Measurements from ENCODE around the gene PREPL. TPM values are rescaled to one million over a fixed set of nuclear protein-coding genes. Genes with fewer than 3 reads are reported as not detected.

Gene PREPL
- total and polyA plus RNA-seq, 2 experiments from 2014 or later, result 31.5 to 38.6 TPM

- Histone ChIP-seq H3K4me2 (ENCODE audit: unreplicated experiment) (no peak overlapping the region), H3K9ac (no peak overlapping the region), H3K27ac (no peak overlapping the region), H3K9me3 (ENCODE audit: low read depth) (no peaks in the 10 kb centered on the region), H4K20me1 (ENCODE audit: insufficient read depth) (no peaks in the 10 kb centered on the region), H3K9me2 (ENCODE audit: insufficient read depth) (no peaks in the 10 kb centered on the region), H3K4me1 (ENCODE audit: insufficient read depth) (peaks cover 22% of the 10 kb centered on the region), H2AFZ (no peak overlapping the region), H3F3A (ENCODE audit: insufficient read depth) (peaks cover 20% of the 10 kb centered on the region; the same call in 1 of the 2 replicates), H3K36me3 (ENCODE audit: low read depth) (no peaks in the 10 kb centered on the region), H3K4me3 (no peak overlapping the region), H3K27me3 (replicated peaks; ENCODE audit: insufficient read depth) (no peaks in the 10 kb centered on the region), H3K79me2 (ENCODE audit: insufficient read depth) (no peaks in the 10 kb centered on the region)
- DNase-seq, result no peak
- 96% methylated on average over 7 of the region's 7 CpGs for WGBS, 2 experiments (ENCODE audit: low coverage in 1 of 2, low lambda C conversion rate in 2 of 2, missing lambda C conversion rate in 2 of 2)
- in situ Hi-C loops (cut with MboI), result no loop called here
- no peak for TF ChIP-seq EZH2phosphoT487 (IDR thresholded peaks at IDR 0.05; ENCODE audit: insufficient read depth, low read depth)
- TF ChIP-seq EZH2 (IDR thresholded peaks at IDR 0.05; ENCODE audit: insufficient read depth, poor library complexity, severe bottlenecking), result no peak
Observed at GRCh38 chr2:44271296-44271695, 90.0 kb downstream of the PREPL start.

- no peaks in the 10 kb centered on the region for H3K79me2 ChIP-seq (ENCODE audit: insufficient read depth)
- H3K9me2 ChIP-seq (ENCODE audit: insufficient read depth), result no peaks in the 10 kb centered on the region
- H3K9me3 ChIP-seq (ENCODE audit: low read depth), result no peaks in the 10 kb centered on the region
- DNase-seq, result no peak
- peaks cover 17% of the 10 kb centered on the region; the same call in 1 of the 2 replicates for H3F3A ChIP-seq (ENCODE audit: insufficient read depth)
- no peak overlapping the region for H3K4me3 ChIP-seq
- in situ Hi-C loops (cut with MboI), result no loop called here
- no peaks in the 10 kb centered on the region for H3K36me3 ChIP-seq (ENCODE audit: low read depth)
- no peak overlapping the region for H3K27ac ChIP-seq
- H3K4me1 ChIP-seq (ENCODE audit: insufficient read depth), result peaks cover 15% of the 10 kb centered on the region
- TF ChIP-seq EZH2 (IDR thresholded peaks at IDR 0.05; ENCODE audit: insufficient read depth, poor library complexity, severe bottlenecking) (no peak), EZH2phosphoT487 (IDR thresholded peaks at IDR 0.05; ENCODE audit: insufficient read depth, low read depth) (no peak)
- 67 to 100% methylated on average over 1 of the region's 1 CpG for WGBS, 2 experiments (ENCODE audit: low coverage in 1 of 2, low lambda C conversion rate in 2 of 2, missing lambda C conversion rate in 2 of 2)
- H3K9ac ChIP-seq, result no peak overlapping the region
- H2AFZ ChIP-seq, result no peak overlapping the region
- H4K20me1 ChIP-seq (ENCODE audit: insufficient read depth), result no peaks in the 10 kb centered on the region
- no peak overlapping the region for H3K4me2 ChIP-seq (ENCODE audit: unreplicated experiment)
- no peaks in the 10 kb centered on the region for H3K27me3 ChIP-seq (replicated peaks; ENCODE audit: insufficient read depth)
Observed at GRCh38 chr2:44269831-44270230, 91.5 kb downstream of the PREPL start.

GRCh38 chr2:44267796-44268648, 93.3 kb downstream of the PREPL start:
- Histone ChIP-seq H3F3A (ENCODE audit: insufficient read depth) (peaks cover 17% of the 10 kb centered on the region; the same call in 1 of the 2 replicates), H2AFZ (peak overlapping the region; percentile 53), H4K20me1 (ENCODE audit: insufficient read depth) (no peaks in the 10 kb centered on the region), H3K4me2 (ENCODE audit: unreplicated experiment) (peak overlapping the region; percentile 43), H3K4me3 (peak overlapping the region; percentile 17; the same call in 1 of the 2 replicates), H3K36me3 (ENCODE audit: low read depth) (no peaks in the 10 kb centered on the region), H3K79me2 (ENCODE audit: insufficient read depth) (no peaks in the 10 kb centered on the region), H3K27ac (peak overlapping the region; percentile 42), H3K9me2 (ENCODE audit: insufficient read depth) (no peaks in the 10 kb centered on the region), H3K9ac (no peak overlapping the region), H3K9me3 (ENCODE audit: low read depth) (no peaks in the 10 kb centered on the region), H3K4me1 (ENCODE audit: insufficient read depth) (peaks cover 15% of the 10 kb centered on the region), H3K27me3 (replicated peaks; ENCODE audit: insufficient read depth) (no peaks in the 10 kb centered on the region)
- in situ Hi-C loops (cut with MboI), result no loop called here
- TF ChIP-seq EZH2phosphoT487 (IDR thresholded peaks at IDR 0.05; ENCODE audit: insufficient read depth, low read depth) (no peak), EZH2 (IDR thresholded peaks at IDR 0.05; ENCODE audit: insufficient read depth, poor library complexity, severe bottlenecking) (no peak)
- peak; percentile 73 for DNase-seq
- WGBS, 2 experiments (ENCODE audit: low coverage in 1 of 2, low lambda C conversion rate in 2 of 2, missing lambda C conversion rate in 2 of 2), result 16 to 19% methylated on average over 7 of the region's 7 CpGs

Other genes with a start within 250 kb of the PREPL start
- gene PPM1B, start 192.6 kb downstream of the PREPL start, total RNA-seq (2014; rRNA removed; shearing (Covaris generic)), result 17.4 and 24.4 TPM in 2 replicates
- gene PPM1B, start 192.6 kb downstream of the PREPL start, polyA plus RNA-seq (2016; fragmentation: Nextera tagmentation; extraction: Ambion mirVana), result 19.7 and 23.1 TPM in 2 replicates
- gene SLC3A1, start 86.0 kb downstream of the PREPL start, total RNA-seq (2014; rRNA removed; shearing (Covaris generic)), result not detected in 2 replicates
- 0.16 and 0.31 TPM in 2 replicates for gene SLC3A1, start 86.0 kb downstream of the PREPL start, polyA plus RNA-seq (2016; fragmentation: Nextera tagmentation; extraction: Ambion mirVana)
- 3.1 and 7.5 TPM in 2 replicates for gene CAMKMT, start 453 bp upstream of the PREPL start, total RNA-seq (2014; rRNA removed; shearing (Covaris generic))
- gene CAMKMT, start 453 bp upstream of the PREPL start, polyA plus RNA-seq (2016; fragmentation: Nextera tagmentation; extraction: Ambion mirVana), result 5.5 and 6.9 TPM in 2 replicates